ENCODE data around the gene FMO1.

DNA sequence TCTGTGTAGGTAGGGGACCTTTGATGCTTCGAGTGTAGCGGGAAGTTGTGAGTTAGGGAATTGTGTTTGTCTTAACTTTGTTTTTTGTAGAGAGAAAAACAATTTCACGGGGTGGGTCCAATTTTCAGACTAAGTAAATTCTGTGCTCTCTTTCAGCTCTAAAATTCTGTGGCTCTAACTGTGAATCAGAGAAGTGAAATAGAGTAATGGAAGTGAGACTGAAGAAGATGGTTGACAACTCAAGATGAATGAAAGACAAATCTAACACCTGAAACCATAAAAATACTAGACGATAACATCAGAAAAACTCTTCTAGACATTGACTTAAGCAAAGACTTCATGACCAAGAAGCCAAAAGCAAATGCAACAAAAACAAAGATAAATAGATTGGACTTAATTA is 4.4 kb upstream of the FMO1 start:
- TF ChIP-seq, protein P1, sequence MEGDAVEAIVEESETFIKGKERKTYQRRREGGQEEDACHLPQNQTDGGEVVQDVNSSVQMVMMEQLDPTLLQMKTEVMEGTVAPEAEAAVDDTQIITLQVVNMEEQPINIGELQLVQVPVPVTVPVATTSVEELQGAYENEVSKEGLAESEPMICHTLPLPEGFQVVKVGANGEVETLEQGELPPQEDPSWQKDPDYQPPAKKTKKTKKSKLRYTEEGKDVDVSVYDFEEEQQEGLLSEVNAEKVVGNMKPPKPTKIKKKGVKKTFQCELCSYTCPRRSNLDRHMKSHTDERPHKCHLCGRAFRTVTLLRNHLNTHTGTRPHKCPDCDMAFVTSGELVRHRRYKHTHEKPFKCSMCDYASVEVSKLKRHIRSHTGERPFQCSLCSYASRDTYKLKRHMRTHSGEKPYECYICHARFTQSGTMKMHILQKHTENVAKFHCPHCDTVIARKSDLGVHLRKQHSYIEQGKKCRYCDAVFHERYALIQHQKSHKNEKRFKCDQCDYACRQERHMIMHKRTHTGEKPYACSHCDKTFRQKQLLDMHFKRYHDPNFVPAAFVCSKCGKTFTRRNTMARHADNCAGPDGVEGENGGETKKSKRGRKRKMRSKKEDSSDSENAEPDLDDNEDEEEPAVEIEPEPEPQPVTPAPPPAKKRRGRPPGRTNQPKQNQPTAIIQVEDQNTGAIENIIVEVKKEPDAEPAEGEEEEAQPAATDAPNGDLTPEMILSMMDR (IDR thresholded peaks at IDR 0.05) = no peak
- no peak for TF ChIP-seq POLR2A (IDR thresholded peaks at IDR 0.05)

All from upper lobe of left lung (tissue), 4 donors.